Lower lobe of right lung (tissue), 2 donors: ENCODE measurements around the gene FGA. TPM values are rescaled to one million over a fixed set of nuclear protein-coding genes. Genes with fewer than 3 reads are reported as not detected.

Source experiments
- ATAC-seq, 2 donors: fragments of 200-7000 bp; cut with Tn5 transposase; one replicate each; pipeline ENCODE4 v1.9.1; 2020 to 2022; ENCODE audit warnings: mild to moderate bottlenecking in 2 of 2, moderate library complexity in 2 of 2
- DNase-seq: peaks from one replicate; pipeline ENCODE4 v3.0.0-alpha.2; 2020
- H3K27ac ChIP-seq: fragments of 200-600 bp; one replicate; pipeline ENCODE4 v1.8.0; 2022
- H3K27me3 ChIP-seq: fragments of 200-600 bp; one replicate; pipeline ENCODE4 v1.8.0; 2022; ENCODE audit warnings: low read depth
- H3K36me3 ChIP-seq: fragments of 200-600 bp; one replicate; pipeline ENCODE4 v1.8.0; 2022; ENCODE audit warnings: mild to moderate bottlenecking
- H3K4me1 ChIP-seq: fragments of 200-600 bp; one replicate; pipeline ENCODE4 v1.8.0; 2022
- H3K4me3 ChIP-seq: fragments of 200-600 bp; one replicate; pipeline ENCODE4 v1.8.0; 2022; ENCODE audit warnings: mild to moderate bottlenecking
- H3K9me3 ChIP-seq: fragments of 200-600 bp; one replicate; pipeline ENCODE4 v1.8.0; 2022
- CTCF ChIP-seq: fragments of 200-600 bp; IDR thresholded peaks from one replicate; pipeline ENCODE4 v1.8.0; 2022; ENCODE audit warnings: antibody characterized with exemption, mild to moderate bottlenecking
- intact Hi-C: fragments of 100-400 bp; cut with DNase I; formaldehyde crosslinking; loops from one replicate; pipeline ENCODE4 v1.11.0; 2022
- total RNA-seq: library from RNA; stranded (reverse); fragmentation: NEBNext Ultra II Directional; extraction: Animal tissue kit (Norgen Biotek cat#: 25700); gene quantifications from one replicate; pipeline ENCODE4 v1.2.1, GENCODE V29; 2021
- donor health status: DM: no; HTN: yes; CAD: no; lungs with severe emphysema.

Gene FGA
- total RNA-seq, 1 donor from 2014 or later, result 35.4 TPM

GRCh38 chr4:154560419-154560801 lies 30.1 kb downstream of the FGA start:
- no peaks in the 10 kb centered on the region for H3K36me3 ChIP-seq
- no peaks in the 10 kb centered on the region for H3K27me3 ChIP-seq
- no peaks in the 10 kb centered on the region for H3K9me3 ChIP-seq
- intact Hi-C loops, result no loop called here
- no peak overlapping the region for H3K27ac ChIP-seq
- no peak for TF ChIP-seq CTCF
- no peak for DNase-seq
- no peaks in the 10 kb centered on the region for H3K4me1 ChIP-seq
- no peak overlapping the region for H3K4me3 ChIP-seq
- ATAC-seq, result no peak

DNA sequence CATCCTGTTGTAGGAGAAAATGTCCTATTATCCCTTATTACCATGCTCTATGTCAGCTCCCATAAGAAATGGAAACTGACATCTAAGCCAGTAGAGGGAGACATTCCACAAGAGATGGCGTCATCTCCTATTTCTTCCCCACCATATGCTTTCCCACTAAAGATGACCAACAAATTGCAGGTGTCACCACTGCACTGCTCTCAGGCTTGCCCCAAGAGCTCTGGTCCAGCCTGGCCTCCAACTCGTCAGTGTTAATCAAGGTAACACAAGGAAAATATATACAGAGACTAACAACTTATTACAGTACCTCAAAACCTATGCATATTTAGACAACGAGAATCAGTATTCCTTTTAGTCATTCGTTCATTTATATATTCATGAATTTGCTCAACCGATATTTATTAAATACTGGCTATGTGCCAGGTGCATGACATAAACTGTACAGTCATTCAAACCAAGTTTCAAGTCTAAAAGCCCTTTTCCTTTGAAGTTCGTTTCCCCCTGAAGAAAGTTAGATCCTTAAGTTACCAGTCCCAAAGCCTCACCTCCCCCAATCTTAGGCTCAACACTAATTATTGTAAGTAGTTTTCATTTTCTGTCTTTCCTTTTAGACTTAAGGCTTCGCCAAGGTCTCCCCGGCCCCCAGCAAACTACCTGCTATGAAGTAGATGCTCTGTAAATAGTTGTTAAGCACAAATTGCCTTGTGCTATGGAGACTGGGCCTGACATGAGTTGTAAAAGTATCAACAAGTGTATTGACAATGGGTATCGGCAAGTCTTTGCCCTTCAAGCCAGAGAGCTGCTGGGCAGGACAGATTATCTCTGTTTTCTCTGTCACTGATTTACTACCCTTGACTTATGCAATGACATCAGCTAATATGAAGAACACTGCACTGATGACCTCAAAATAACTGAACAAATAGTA lies 30.8 kb downstream of the FGA start:
- ATAC-seq (peak; percentile 74 to 87), DNase-seq (no peak)
- H3K36me3 ChIP-seq, result no peaks in the 10 kb centered on the region
- intact Hi-C loops, result loop anchor here (10.0 kb wide), 1 partner anchor 55 kb away; the partner anchor contains the start of gene FGG
- no peak overlapping the region for H3K4me3 ChIP-seq
- no peak overlapping the region for H3K27ac ChIP-seq
- no peaks in the 10 kb centered on the region for H3K9me3 ChIP-seq
- H3K4me1 ChIP-seq, result no peaks in the 10 kb centered on the region
- no peaks in the 10 kb centered on the region for H3K27me3 ChIP-seq
- peak; percentile 46 for TF ChIP-seq CTCF

DNA sequence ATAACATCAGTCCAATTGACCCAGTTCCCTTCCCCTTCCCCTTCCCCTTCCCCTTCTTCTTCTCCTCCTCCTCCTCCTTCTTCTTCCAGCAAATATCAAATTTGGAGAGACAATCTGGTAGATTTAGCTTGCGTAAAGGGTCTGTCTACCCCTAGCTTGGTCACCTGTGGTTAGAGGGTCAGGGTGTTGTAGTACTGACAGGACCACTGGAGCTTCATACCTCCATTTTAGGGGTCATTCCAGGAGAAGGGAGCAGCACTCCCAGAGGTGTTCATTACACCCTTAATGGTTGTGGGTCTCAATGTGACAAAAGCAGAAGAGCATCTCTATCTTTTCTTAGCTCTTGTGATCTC lies 31.4 kb downstream of the FGA start:
- no peak overlapping the region for H3K27ac ChIP-seq
- ATAC-seq, result no peak
- no peaks in the 10 kb centered on the region for H3K27me3 ChIP-seq
- intact Hi-C loops, result loop anchor here (10.0 kb wide), 1 partner anchor 56 kb away; the partner anchor contains the start of gene FGG
- no peak for DNase-seq
- no peaks in the 10 kb centered on the region for H3K36me3 ChIP-seq
- TF ChIP-seq CTCF, result no peak
- no peaks in the 10 kb centered on the region for H3K4me1 ChIP-seq
- H3K9me3 ChIP-seq, result no peaks in the 10 kb centered on the region
- H3K4me3 ChIP-seq, result no peak overlapping the region

DNA sequence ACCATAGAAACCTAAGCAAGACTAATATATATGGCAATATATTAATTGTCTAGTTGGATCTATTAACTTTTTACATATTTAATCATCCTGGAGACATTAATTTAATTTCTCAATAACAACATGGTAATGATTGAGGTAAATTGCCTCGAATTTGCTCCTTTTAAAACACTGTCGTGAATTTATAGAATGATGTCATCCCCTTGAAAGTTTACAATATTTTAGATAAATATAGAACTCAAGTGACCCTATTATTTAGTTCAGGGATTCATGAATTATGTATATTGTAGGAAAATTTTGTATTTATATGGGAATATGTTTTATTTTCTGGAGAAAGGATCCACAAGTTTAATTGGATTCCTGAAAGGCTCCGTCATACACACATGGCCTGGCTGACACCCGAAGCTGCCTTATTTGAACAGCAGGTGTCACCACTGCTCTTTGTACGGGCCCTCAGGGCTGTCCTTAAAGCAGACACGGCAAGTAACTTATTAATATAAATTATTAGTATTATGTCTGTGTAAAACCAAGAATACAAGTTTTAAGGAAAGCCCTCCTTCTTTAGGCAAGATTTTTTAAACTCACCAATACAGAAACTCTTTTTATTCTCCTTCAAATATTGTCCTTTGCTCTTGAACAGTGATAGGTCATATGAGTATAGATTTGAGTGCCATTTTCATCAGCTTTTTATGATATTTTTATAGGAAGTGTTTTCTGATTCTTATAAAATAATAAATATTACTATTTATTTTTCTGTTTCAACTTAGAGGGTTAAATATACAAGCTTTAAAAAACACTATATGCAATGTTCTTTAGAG lies 38.5 kb downstream of the FGA start:
- H3K4me3 ChIP-seq, result no peak overlapping the region
- ATAC-seq, result peak; percentile 80 to 82
- peak; percentile 92 for TF ChIP-seq CTCF
- H3K9me3 ChIP-seq, result no peaks in the 10 kb centered on the region
- no peak overlapping the region for H3K27ac ChIP-seq
- H3K36me3 ChIP-seq, result peaks cover 12% of the 10 kb centered on the region
- intact Hi-C loops, result loop anchor here (10.0 kb wide), 1 partner anchor 63 kb away; the partner anchor contains the start of gene FGG
- no peaks in the 10 kb centered on the region for H3K27me3 ChIP-seq
- DNase-seq, result peak; percentile 74
- H3K4me1 ChIP-seq, result peaks cover 25% of the 10 kb centered on the region

DNA sequence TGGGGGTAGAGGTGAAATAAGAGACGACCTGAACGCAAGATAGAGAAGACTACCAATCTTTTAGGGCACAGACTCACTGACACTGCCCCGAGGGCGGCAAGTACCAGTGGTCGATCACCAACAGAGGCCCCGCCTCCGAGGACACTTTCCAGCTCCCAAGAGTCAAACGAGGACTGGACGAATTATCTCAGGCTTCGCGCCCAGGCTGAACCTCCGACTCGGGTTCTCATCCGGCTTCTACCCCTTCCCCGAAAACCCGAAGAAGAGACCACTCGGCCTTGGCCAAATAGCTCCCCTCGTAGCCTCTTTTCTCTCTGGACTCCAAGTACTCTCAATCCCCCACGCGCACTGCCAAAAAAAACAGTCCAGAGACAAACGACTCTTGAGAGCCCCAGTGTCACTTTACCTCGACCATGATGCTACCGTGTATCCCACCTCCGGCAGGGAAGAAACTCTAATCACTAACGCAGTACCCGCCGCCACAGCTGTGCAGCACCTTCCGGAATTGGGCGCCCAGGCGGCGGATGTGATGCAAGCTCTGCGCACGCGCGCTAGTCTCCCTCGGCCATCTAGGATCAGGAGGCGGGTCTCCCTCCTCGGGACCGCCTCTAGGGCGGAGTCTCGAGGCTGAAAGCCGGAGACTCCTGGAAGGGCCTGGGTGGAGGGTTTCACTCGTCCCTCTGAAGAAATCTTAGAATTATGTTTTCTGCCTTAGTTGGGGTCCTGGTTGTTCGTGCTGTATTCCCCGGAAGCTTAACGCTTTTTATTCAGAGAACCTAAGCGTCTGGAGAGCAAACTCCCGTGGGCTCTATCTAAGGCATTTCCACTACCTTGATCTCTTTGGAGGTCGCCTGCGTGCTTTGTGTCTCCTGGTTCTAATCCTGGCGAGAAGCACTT lies 40.4 kb downstream of the FGA start, which contains the start of gene PLRG1:
PLRG1 (minus strand) TSS at position 507 of the 897 bp plus-strand sequence; CDS start at position 415, 92 bp downstream.
- TF ChIP-seq CTCF, result no peak
- Histone ChIP-seq H3K27me3 (no peaks in the 10 kb centered on the region), H3K9me3 (no peaks in the 10 kb centered on the region), H3K4me1 (peaks cover 25% of the 10 kb centered on the region), H3K36me3 (peaks cover 31% of the 10 kb centered on the region), H3K4me3 (peak within 1 kb of the TSS; percentile 83), H3K27ac (peak within 1 kb of the TSS; percentile 86)
- DNase-seq (peak; percentile 98), ATAC-seq (peak; percentile 100)
- intact Hi-C loops, result loop anchor here (10.0 kb wide), 1 partner anchor 65 kb away; the partner anchor contains the start of gene FGG
